DND-41 (cell line): ENCODE measurements around the gene TRIM40.

Experiments
- CTCF ChIP-seq: IDR thresholded peaks from 2 replicates; pipeline ENCODE4 v1.5.1; 2012; ENCODE audit warnings: borderline replicate concordance, low read length, moderate library complexity, mild to moderate bottlenecking; ENCODE audit not compliant: poor library complexity, severe bottlenecking; ENCODE audit errors: extremely low read depth
- EZH2 ChIP-seq: IDR thresholded peaks from 3 replicates; pipeline ENCODE4 v1.6.1; 2012; ENCODE audit warnings: borderline replicate concordance, low read depth, mild to moderate bottlenecking, moderate library complexity, low read length, inconsistent platforms; ENCODE audit not compliant: severe bottlenecking

- no peak for TF ChIP-seq CTCF
- no peak for TF ChIP-seq EZH2
Measured at GRCh38 chr6:30185846-30186484, 50.0 kb downstream of the TRIM40 start.
